Measurements from ENCODE around the gene MYO7A. TPM values are rescaled to one million over a fixed set of nuclear protein-coding genes. Genes with fewer than 3 reads are reported as not detected.

Gene MYO7A
- total and polyA plus RNA-seq, 2 of the 4 experiments (the other 2 are of a cell fraction) = 0.02 TPM; not detected in 1

DNA sequence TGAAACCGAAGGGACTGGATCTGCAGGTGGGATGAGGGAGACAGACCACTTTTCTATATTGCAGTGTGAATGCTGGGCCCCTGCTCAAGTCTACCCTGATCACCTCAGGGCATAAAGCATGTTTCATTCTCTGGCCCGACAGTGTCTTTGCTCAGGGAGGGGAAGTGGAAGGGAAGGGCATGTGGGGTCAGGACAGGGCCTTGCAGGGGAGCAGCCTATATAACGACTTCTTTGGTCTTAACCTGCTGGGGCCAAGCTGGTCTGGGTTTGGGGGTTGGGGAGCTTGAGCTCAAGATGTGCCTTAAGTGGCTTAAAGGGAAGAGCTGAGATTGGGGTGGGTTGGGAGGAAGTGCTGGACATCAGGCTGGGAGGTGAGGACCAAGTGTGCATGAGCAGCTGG, 87.1 kb downstream of the MYO7A start:
- Histone ChIP-seq H3K79me1 (ENCODE audit: low read depth in 1 of 2, low read length in 2 of 2) (no peaks in the 10 kb centered on the region), H2BK20ac (ENCODE audit: low read depth, low read length) (no peak overlapping the region), H3K18ac (ENCODE audit: low read depth, low read length) (no peak overlapping the region), H2AFZ (replicated peaks; ENCODE audit: low read length, poor library complexity) (no peak overlapping the region), H3K9ac (ENCODE audit: low read depth, low read length) (no peak overlapping the region), H4K5ac (ENCODE audit: low read depth, low read length) (no peak overlapping the region), H2AK9ac (replicated peaks; ENCODE audit: low read depth, low read length, poor library complexity) (no peak overlapping the region), H3K4me2 (ENCODE audit: low read depth, low read length) (no peak overlapping the region), H3K9me3 (ENCODE audit: control insufficient read depth, insufficient read depth, low read length) (no peaks in the 10 kb centered on the region), H2BK5ac (ENCODE audit: low read depth, low read length, poor library complexity, severe bottlenecking) (no peak overlapping the region), H2AK5ac (ENCODE audit: low read depth, low read length) (no peak overlapping the region), H2BK15ac (ENCODE audit: low read depth, low read length) (no peak overlapping the region), H4K20me1 (ENCODE audit: insufficient read depth, low read length) (no peaks in the 10 kb centered on the region), H3K4me3 (ENCODE audit: insufficient read depth, low read depth, low read length) (no peak overlapping the region), H3K14ac (replicated peaks; ENCODE audit: low read depth, low read length) (no peak overlapping the region), H3K36me3 (ENCODE audit: control insufficient read depth, insufficient read depth, low read length) (no peaks in the 10 kb centered on the region), H3K23ac (ENCODE audit: low read depth, low read length) (no peak overlapping the region), H4K8ac (ENCODE audit: low read depth in 2 of 2, low read length in 2 of 2) (no peak overlapping the region), H3K4ac (ENCODE audit: low read depth, low read length) (no peak overlapping the region), H3K4me1 (ENCODE audit: control insufficient read depth, insufficient read depth, low read length) (no peaks in the 10 kb centered on the region), H3K9me1 (ENCODE audit: insufficient read depth, low read length) (no peaks in the 10 kb centered on the region), H4K91ac (ENCODE audit: insufficient read depth, low read depth, low read length) (no peak overlapping the region), H3K27ac (ENCODE audit: insufficient read depth, low read length) (no peak overlapping the region), H3K56ac (ENCODE audit: extremely low read depth, insufficient read depth, low read length) (no peak overlapping the region), H3K27me3 (ENCODE audit: control insufficient read depth, insufficient read depth, low read length) (peaks cover 12% of the 10 kb centered on the region), H2BK120ac (ENCODE audit: low read depth, low read length) (no peak overlapping the region)
- dilution Hi-C loops (cut with HindIII; ENCODE audit: low sequenced_read_pairs, unreplicated experiment) = no loop called here
- no TSS peak for BruUV-seq (replicated peaks)
- no CpG with 5 or more reads among the region's 3 CpGs for WGBS, 2 experiments (ENCODE audit: extremely low coverage in 2 of 2, insufficient read length in 1 of 2)
- intact Hi-C loops (cut with micrococcal nuclease) = no loop called here
- ATAC-seq (ENCODE audit: low read depth) (no peak), DNase-seq (no peak)
- in situ Hi-C loops (cut with MboI; ENCODE audit: low sequenced_read_pairs) = no loop called here
- ChIA-PET CTCF (no interaction called here), POLR2A (ENCODE audit: unreplicated experiment) (no interaction called here)
- TF ChIP-seq, protein P1, sequence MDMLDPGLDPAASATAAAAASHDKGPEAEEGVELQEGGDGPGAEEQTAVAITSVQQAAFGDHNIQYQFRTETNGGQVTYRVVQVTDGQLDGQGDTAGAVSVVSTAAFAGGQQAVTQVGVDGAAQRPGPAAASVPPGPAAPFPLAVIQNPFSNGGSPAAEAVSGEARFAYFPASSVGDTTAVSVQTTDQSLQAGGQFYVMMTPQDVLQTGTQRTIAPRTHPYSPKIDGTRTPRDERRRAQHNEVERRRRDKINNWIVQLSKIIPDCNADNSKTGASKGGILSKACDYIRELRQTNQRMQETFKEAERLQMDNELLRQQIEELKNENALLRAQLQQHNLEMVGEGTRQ (IDR thresholded peaks at IDR 0.05; ENCODE audit: low read depth, low read length) = no peak
- TF ChIP-seq NFE2L2 (IDR thresholded peaks at IDR 0.05; ENCODE audit: low read depth, low read length) = no peak
